ENCODE data around the gene LRP8.

Gene LRP8

GRCh38 chr1:53359225-53359933, 31.5 kb upstream of the LRP8 start:
- no peak for DNase-seq

- DNase-seq: no peak
Measured at GRCh38 chr1:53356637-53357036, 28.8 kb upstream of the LRP8 start.

GRCh38 chr1:53354119-53354518, 26.2 kb upstream of the LRP8 start:
- no peak for DNase-seq

GRCh38 chr1:53352561-53352960, 24.7 kb upstream of the LRP8 start:
- no peak for DNase-seq

- no peak for DNase-seq
Measured at GRCh38 chr1:53350853-53351767, 23.2 kb upstream of the LRP8 start.

DNA sequence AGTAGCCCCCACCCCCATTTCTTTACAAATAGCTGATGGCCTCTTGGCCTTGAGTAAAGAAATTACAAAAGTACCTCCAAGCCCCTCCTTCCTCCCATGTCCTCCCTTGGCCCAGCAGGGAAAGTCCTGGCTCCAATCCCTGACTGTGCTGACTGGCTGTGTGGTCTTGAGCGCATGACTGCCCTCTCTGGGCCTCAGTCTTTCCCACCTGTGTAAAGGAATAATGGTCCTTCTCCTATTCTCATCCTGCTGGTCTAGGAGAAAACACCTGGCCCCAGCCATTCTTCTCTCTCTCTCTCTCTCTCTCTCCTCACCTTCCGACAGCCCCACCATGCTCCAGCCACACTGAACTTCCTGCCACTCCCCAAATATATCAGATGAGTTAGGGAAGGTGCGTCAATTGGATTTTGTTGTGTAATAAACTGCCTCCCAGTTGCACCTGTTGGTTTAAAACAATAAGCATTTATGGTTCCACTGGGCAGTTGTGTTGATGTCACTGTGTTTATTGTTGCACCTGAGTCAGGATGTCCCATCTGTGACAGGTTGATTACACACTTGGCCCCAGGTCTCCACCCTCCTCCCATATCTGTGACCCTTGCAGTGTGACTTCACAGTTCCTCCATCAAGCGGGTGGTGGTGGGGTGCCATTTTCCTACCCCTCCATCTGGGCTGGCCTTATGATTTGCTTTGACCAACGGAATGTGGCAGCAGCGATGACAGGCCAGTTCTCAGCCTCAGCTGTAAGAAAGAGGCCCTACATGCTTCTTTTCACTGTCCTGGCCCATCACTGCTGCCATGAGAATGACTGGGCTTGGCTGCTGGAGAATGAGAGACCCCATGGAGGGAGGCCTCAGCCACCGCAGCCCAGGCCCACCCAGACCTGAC, 22.3 kb upstream of the LRP8 start:
- DNase-seq: no peak

DNA sequence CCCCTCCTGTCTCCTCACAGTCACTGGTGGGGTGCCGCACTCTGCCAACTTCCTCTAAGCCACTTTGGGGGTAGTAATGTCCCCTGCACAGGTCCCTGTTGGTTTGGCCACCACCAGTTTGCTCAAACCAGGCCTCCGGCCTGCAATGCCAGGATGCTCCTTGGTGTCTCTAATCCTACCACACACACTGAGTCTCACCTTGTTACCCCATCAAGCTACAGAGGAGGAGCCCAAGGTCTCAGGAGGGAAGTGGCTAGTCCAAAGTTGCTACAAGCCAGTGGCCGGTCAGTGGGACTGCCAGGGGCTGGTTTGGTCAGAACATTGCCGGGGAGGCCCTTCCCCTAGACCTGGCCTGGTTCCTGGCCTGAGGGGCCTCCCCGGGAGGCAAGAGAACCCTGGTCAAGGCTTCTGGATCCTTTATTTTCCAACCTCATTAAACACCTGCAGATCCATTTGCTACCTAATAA, 21.5 kb upstream of the LRP8 start:
- no peak for DNase-seq

- DNase-seq: no peak
Measured at GRCh38 chr1:53348486-53349368, 20.9 kb upstream of the LRP8 start.

DNA sequence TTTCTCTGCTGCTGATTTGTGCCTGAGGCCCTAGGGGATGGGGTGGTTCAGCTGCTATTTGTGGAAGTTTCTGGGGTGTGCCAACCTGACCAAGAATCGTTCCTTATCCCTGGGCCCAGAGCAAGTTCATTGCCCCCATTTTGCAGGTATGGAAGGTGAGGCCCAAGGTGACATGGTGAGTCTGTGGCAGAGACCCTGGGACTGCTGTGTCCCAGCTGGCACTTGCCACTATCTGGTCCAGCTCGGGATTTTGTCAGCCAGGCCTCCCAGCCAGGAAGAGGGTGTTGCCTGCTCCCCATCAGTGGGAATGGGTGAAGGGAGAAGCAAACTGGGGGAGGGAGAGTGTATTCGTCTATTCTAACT, 18.9 kb upstream of the LRP8 start:
- no peak for DNase-seq

- no peak for DNase-seq
Measured at GRCh38 chr1:53345996-53346813, 18.3 kb upstream of the LRP8 start.

DNA sequence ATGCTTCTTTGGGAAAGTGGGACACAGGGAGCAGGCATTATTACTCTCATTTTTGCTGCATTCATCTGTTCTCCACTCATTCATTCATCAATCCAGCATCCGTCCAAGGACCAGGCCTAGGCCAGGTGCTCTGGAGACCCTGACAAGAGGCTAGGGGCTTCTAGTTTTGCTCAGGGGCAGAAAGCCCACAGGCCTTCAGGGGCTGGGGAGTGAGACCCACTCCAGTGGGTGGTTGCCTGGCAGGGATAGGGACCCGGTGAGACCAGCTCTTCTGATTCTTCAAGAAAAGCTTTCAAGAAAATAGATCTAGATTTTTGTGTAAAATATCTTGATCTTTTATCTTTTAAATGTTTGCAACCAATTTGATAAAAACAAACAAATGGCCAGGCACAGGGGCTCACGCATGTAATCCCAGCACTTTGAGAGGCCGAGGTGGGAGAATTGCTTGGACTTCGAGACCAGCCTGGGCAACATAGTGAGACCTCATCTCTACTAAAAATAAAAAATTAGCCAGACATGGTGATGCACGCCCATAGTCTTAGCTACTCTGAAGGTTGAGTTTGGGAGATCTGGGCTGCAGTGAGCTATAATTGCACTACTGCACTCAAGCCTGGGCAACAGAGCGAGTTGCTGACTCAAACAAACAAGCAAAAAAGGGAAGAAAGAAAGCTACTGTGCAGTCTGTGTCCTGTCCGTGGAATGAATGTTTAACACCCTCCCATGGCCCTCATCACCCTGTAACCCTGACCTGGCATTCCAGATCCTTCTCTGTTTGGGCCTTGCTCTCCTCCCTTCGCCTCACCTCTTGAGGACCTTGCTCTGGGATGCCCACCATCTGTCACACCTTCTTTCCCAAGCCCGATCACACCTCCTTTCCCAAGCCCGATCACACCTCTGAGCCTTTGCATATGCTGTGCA, 17.3 kb upstream of the LRP8 start:
- DNase-seq: no peak

DNA sequence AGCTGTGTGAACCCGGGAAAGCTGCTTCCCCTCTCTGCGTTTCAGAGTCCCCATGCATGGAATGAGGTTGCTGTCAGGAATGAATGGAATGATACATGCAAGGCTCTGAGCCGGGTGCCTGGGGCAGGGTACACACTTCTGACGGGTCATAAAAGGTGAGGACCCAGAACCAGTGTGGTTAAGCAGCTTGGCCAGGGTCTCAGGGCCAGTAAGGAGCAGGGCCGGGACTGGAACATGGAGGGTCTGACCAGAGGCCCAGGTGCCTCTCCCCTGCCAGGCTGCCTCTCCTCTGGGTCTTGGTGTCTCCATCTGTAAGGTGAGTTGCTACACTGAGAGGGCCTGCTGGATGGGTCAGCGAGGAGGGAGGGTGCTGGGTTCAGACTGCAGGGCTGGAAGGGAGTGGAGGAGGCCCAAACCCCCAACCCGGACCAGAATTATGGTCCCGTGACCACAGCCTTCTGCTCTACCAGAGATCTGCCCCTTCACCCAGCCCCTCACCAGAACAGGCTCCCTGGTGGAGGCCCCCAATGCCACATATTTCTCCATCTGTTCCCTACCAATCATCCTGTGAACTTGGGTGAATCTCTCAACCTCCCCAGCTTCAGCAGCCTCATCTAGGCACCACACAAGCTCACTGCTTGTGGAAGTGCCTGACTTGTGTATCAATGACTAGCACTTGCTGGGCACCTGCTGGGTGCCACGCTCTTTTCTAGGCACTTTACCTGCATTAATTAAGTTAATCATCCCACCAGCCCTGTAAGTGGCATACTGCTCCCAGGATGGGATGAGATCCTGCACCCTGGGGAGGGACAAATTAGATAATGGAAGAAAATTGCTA, 16.2 kb upstream of the LRP8 start:
- no peak for DNase-seq

- DNase-seq: no peak
Measured at GRCh38 chr1:53342735-53343470, 15.0 kb upstream of the LRP8 start.

- no peak for DNase-seq
Measured at GRCh38 chr1:53341961-53342707, 14.3 kb upstream of the LRP8 start.

GRCh38 chr1:53341521-53341895, 13.6 kb upstream of the LRP8 start:
- DNase-seq: no peak

DNA sequence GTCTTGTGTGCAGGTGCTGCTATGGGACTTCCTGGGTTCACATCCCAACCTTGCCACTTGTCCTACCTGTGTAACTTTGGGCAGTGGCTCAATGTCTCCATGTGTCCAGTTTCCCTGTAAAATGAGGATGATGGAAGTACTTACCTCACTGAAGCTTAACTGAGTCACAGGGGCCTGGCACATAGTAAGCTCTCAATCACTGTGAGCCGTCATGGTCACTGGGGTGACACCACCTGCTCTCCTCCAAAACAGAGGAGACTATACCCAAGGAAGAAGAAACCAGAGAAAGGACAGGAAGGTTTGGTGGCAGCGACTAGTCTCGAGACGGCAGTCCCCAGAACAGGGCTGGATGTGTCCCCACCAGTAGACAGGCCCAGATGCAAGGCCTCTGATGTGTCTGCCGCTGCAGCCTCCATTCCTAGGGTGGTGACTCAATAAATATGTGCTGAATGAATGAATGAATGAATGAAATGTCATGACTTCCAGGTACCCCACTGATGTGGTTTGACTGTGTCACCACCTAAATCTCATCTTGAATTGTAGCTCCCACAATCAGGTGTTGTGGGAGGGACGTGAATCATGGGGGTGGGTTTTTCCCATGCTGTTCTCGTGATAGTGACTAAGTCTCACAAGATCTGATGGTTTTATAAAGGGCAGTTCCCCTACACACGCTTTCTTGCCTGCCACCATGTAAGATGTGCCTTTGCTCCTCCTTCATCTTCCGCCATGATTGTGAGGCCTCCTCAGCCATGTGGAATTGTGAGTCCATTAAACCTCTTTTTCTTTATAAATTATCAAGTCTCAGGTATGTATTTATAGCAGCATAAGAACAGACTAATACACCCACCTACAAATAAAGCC, 13.0 kb upstream of the LRP8 start:
- no peak for DNase-seq

Measured in CD4-positive, alpha-beta T cell treated with Interferon gamma for 1 hour (primary cell).